K562 (cell line): Measurements from ENCODE around the gene TMEM86B. TPM values are rescaled to one million over a fixed set of nuclear protein-coding genes. Genes with fewer than 3 reads are reported as not detected.

Experiments
- AFF1 ChIP-seq, 2 experiments: fragments of 450-650 bp; IDR thresholded peaks; 2 replicates each; pipeline ENCODE4 v1.6.1; 2018; ENCODE audit warnings: mild to moderate bottlenecking in 2 of 2, low read depth in 1 of 2; ENCODE audit not compliant: partially characterized antibody in 2 of 2
- BRF1 ChIP-seq: IDR thresholded peaks from 3 replicates; pipeline ENCODE4 v1.6.1; 2011; ENCODE audit warnings: borderline replicate concordance, mild to moderate bottlenecking; ENCODE audit not compliant: insufficient read length; ENCODE audit errors: extremely low read depth
- CAMTA2 ChIP-seq: fragments of 250-450 bp; sonication (Bioruptor Pico); conservative IDR thresholded peaks from 2 replicates; pipeline ENCODE4 v1.5.1; 2022
- CHD2 ChIP-seq: IDR thresholded peaks from 2 replicates; pipeline ENCODE4 v1.6.1; 2011; ENCODE audit warnings: low read depth, low read length
- CREB3 ChIP-seq: fragments of 450-650 bp; conservative IDR thresholded peaks from 2 replicates; pipeline ENCODE4 v1.6.1; 2016; ENCODE audit warnings: missing genetic modification characterization, low read depth, mild to moderate bottlenecking, missing compliant biosample characterization, moderate library complexity
- ELF4 ChIP-seq: fragments of 450-650 bp; formaldehyde crosslinking; IDR thresholded peaks from 2 replicates; pipeline ENCODE4 v1.4.0; 2022; ENCODE audit warnings: missing genetic modification characterization
- ESRRA ChIP-seq: fragments of 450-650 bp; IDR thresholded peaks from 2 replicates; pipeline ENCODE4 v1.6.1; 2014; ENCODE audit warnings: low read depth, mild to moderate bottlenecking, moderate library complexity, borderline replicate concordance
- ETS1 ChIP-seq: conservative IDR thresholded peaks from 2 replicates; pipeline ENCODE4 v1.6.1; 2011; ENCODE audit warnings: low read depth, mild to moderate bottlenecking, low read length; ENCODE audit not compliant: control insufficient read depth
- FUS ChIP-seq: fragments of 200-400 bp; formaldehyde crosslinking; optimal IDR thresholded peaks from 2 replicates; pipeline ENCODE3; 2017; ENCODE audit warnings: low read depth, low read length
- KDM4B ChIP-seq, 2 experiments: fragments of 450-650 bp in 1 of 2; sonication (generic) in 1 of 2; IDR thresholded peaks; 2 replicates each; pipeline ENCODE4 v1.6.1; 2016 to 2017; ENCODE audit warnings: borderline replicate concordance in 2 of 2, antibody characterized with exemption in 1 of 2, low read depth in 1 of 2, mild to moderate bottlenecking in 1 of 2
- LARP7 ChIP-seq: fragments of 450-650 bp; IDR thresholded peaks from 2 replicates; pipeline ENCODE4 v1.6.1; 2016
- NCOA1 ChIP-seq: fragments of 450-650 bp; IDR thresholded peaks from 2 replicates; pipeline ENCODE4 v1.6.1; 2016; ENCODE audit warnings: low read depth
- NR2C1 ChIP-seq, 2 experiments: fragments of 450-650 bp; IDR thresholded peaks; 2 replicates each; pipeline ENCODE4 v1.6.1; 2017; ENCODE audit warnings: mild to moderate bottlenecking in 2 of 2, antibody characterized with exemption in 1 of 2, inconsistent platforms in 1 of 2, missing compliant biosample characterization in 1 of 2, missing genetic modification characterization in 1 of 2
- SMARCE1 ChIP-seq: fragments of 450-650 bp; IDR thresholded peaks from 2 replicates; pipeline ENCODE4 v1.7.1; 2016; ENCODE audit warnings: mild to moderate bottlenecking
- TCF7 ChIP-seq: sonication (generic); IDR thresholded peaks from 2 replicates; pipeline ENCODE4 v1.6.1; 2016; ENCODE audit warnings: antibody characterized with exemption, borderline replicate concordance
- THRAP3 ChIP-seq: fragments of 450-650 bp; IDR thresholded peaks from 2 replicates; pipeline ENCODE4 v1.6.1; 2016; ENCODE audit warnings: mild to moderate bottlenecking, inconsistent platforms, borderline replicate concordance
- U2AF2 ChIP-seq: fragments of 200-400 bp; formaldehyde crosslinking; optimal IDR thresholded peaks from 2 replicates; pipeline ENCODE3; 2017; ENCODE audit warnings: low read depth, mild to moderate bottlenecking, low read length
- WHSC1 ChIP-seq: IDR thresholded peaks from one replicate; pipeline ENCODE4 v1.6.1; 2012; ENCODE audit warnings: low read length, control low read depth, inconsistent platforms
- ZKSCAN8 ChIP-seq: fragments of 200-800 bp; sonication (Bioruptor generic); IDR thresholded peaks from 2 replicates; pipeline ENCODE4 v1.6.1; 2016; ENCODE audit warnings: missing genetic modification characterization, missing compliant biosample characterization
- ZNF165 ChIP-seq: fragments of 250-450 bp; sonication (Bioruptor Pico); IDR thresholded peaks from 2 replicates; pipeline ENCODE4 v1.4.0; 2020; ENCODE audit warnings: borderline replicate concordance
- ZNF217 ChIP-seq: sonication (generic); formaldehyde crosslinking; IDR thresholded peaks from 2 replicates; pipeline ENCODE4 v1.8.0; 2022; ENCODE audit warnings: mild to moderate bottlenecking, missing genetic modification reagents
- ZNF444 ChIP-seq: fragments of 250-450 bp; sonication (Bioruptor Pico); IDR thresholded peaks from 2 replicates; pipeline ENCODE4 v1.4.0; 2020; ENCODE audit warnings: mild to moderate bottlenecking, moderate library complexity
- ZNF668 ChIP-seq: fragments of 250-450 bp; sonication (Bioruptor Pico); IDR thresholded peaks from 2 replicates; pipeline ENCODE4 v1.8.0; 2022; ENCODE audit warnings: mild to moderate bottlenecking, inconsistent platforms
- polyA plus RNA-seq, 8 experiments: library from polyadenylated mRNA; depleted of rRNA in 4 of 8; stranded (reverse) in 5 of 8; unstranded in 3 of 8; fragments of >200 nt; fragmentation: Nextera tagmentation in 2 of 8; fragmentation: Illumina TruSeq in 1 of 8; extraction: Ambion mirVana in 2 of 8; extraction: Trizol in 1 of 8; gene quantifications; 2 replicates each; pipeline versions ENCODE4 v1.2.1 to v1.2.3, GENCODE V29; 2011 to 2014; ENCODE audit warnings: inconsistent platforms in 1 of 8, missing spikeins in 1 of 8
- total RNA-seq, 7 experiments: library from RNA; depleted of rRNA in 6 of 7; stranded (reverse); fragments of >200 nt in 6 of 7; fragmentation: Illumina TruSeq in 2 of 7; extraction: Trizol in 2 of 7; gene quantifications; 2 replicates each; pipeline versions ENCODE4 v1.2.1 to v1.2.3, GENCODE V29; 2011 to 2021; ENCODE audit warnings: low replicate concordance in 1 of 7

The TMEM86B gene
- total and polyA plus RNA-seq, 9 of the 15 experiments (the other 6 are each of a cell fraction or from before 2014, with no cell fraction given): 0.28 to 7.9 (median 2.1) TPM

- no peak for TF ChIP-seq BRF1
- TF ChIP-seq LARP7: no peak
- peak; percentile 76 for TF ChIP-seq SMARCE1
- 0 out of 2 replicates have a peak, but pooled peaks have one; percentile 33 for TF ChIP-seq CREB3 (tag)
- TF ChIP-seq TCF7: no peak
- TF ChIP-seq ZNF217 (CRISPR knock-in tag): no peak
- TF ChIP-seq FUS: no peak
- no peak for TF ChIP-seq ZNF444
- TF ChIP-seq ESRRA: peak; percentile 77
- TF ChIP-seq ZNF668 (CRISPR knock-in tag): no peak
- TF ChIP-seq CHD2: no peak; the same call in 1 of the 2 replicates
- TF ChIP-seq KDM4B (IDR thresholded peaks at IDR 0.05; ENCODE audit: borderline replicate concordance in 2 of 2, low read depth in 1 of 2): peak in 1 of 2 experiments; percentile 51; a peak in 1 of 4 replicates
- TF ChIP-seq ZNF165 (CRISPR knock-in tag): no peak
- TF ChIP-seq ELF4 (CRISPR knock-in tag): no peak
- TF ChIP-seq CAMTA2 (CRISPR knock-in tag): no peak
- TF ChIP-seq AFF1 (IDR thresholded peaks at IDR 0.05; ENCODE audit: low read depth in 1 of 2, partially characterized antibody in 2 of 2): peak in 1 of 2 experiments; percentile 38
- peak; percentile 28; the same call in 1 of the 2 replicates for TF ChIP-seq NR2C1 (IDR thresholded peaks at IDR 0.05)
- TF ChIP-seq NR2C1 (tag; IDR thresholded peaks at IDR 0.05): peak; percentile 20; the same call in 1 of the 2 replicates
- 0 out of 2 replicates have a peak, but pooled peaks have one; percentile 61 for TF ChIP-seq ETS1
- TF ChIP-seq U2AF2: no peak
- no peak for TF ChIP-seq WHSC1
- peak; percentile 33; the same call in 1 of the 2 replicates for TF ChIP-seq NCOA1
- TF ChIP-seq ZKSCAN8 (CRISPR knock-in tag): no peak
- no peak for TF ChIP-seq THRAP3
Observed at GRCh38 chr19:55206664-55207500, 21.7 kb downstream of the TMEM86B start (continued).
